ENCODE data around the gene CLDN5. TPM values are rescaled to one million over a fixed set of nuclear protein-coding genes. Genes with fewer than 3 reads are reported as not detected.

CLDN5 gene
- total and polyA plus RNA-seq, 2 of the 8 experiments (the other 6 are each of a cell fraction or from before 2014, with no cell fraction given): 1.2 to 1.6 TPM

GRCh38 chr22:19494676-19495173 lies 29.5 kb downstream of the CLDN5 start:
- Histone ChIP-seq H4K5ac (ENCODE audit: insufficient read length, low read depth, low read length) (no peak overlapping the region), H4K8ac (ENCODE audit: extremely low read depth, insufficient read depth, low read length) (no peak overlapping the region), H3K27me3 (replicated peaks in 1 of 4; ENCODE audit: control insufficient read depth in 3 of 4, extremely low read depth in 1 of 4, insufficient read depth in 3 of 4, low read length in 3 of 4) (no peaks in the 10 kb centered on the region), H2BK5ac (ENCODE audit: low read depth, low read length) (no peak overlapping the region), H2AFZ (ENCODE audit: low read length) (no peak overlapping the region), H3K4me1 (replicated peaks in 1 of 4; ENCODE audit: control insufficient read depth in 3 of 4, insufficient read depth in 4 of 4, low read length in 3 of 4) (no peaks in the 10 kb centered on the region), H3K27ac (ENCODE audit: low read depth, low read length) (no peak overlapping the region), H3K23me2 (ENCODE audit: low read depth, low read length) (no peaks in the 10 kb centered on the region), H4K20me1 (replicated peaks in 1 of 2; ENCODE audit: control insufficient read depth in 1 of 2, insufficient read depth in 2 of 2, low read length in 2 of 2) (peaks cover 0 to 7% of the 10 kb centered on the region in 2 experiments), H3K79me2 (ENCODE audit: control insufficient read depth in 1 of 2, insufficient read depth in 2 of 2, low read length in 2 of 2) (no peaks in the 10 kb centered on the region), H3K56ac (replicated peaks; ENCODE audit: insufficient read length, low read depth, low read length) (no peak overlapping the region), H2BK120ac (replicated peaks; ENCODE audit: low read depth, low read length) (no peak overlapping the region), H3K18ac (ENCODE audit: extremely low read depth, low read length) (no peak overlapping the region), H2AK5ac (ENCODE audit: low read depth, low read length) (no peak overlapping the region), H3K9ac (replicated peaks in 1 of 4; ENCODE audit: extremely low read depth in 1 of 4, low read depth in 3 of 4, low read length in 3 of 4) (no peak overlapping the region), H3K79me1 (ENCODE audit: low read depth, low read length) (no peaks in the 10 kb centered on the region; the same call in 1 of the 2 replicates), H3K4ac (replicated peaks; ENCODE audit: insufficient read length, low read depth, low read length) (no peak overlapping the region), H3K4me3 (ENCODE audit: extremely low read depth in 1 of 4, insufficient read depth in 2 of 4, low read depth in 3 of 4, low read length in 4 of 4) (no peak overlapping the region), H2BK12ac (ENCODE audit: low read depth, low read length) (no peak overlapping the region), H2BK20ac (ENCODE audit: low read length) (no peak overlapping the region), H3K14ac (ENCODE audit: insufficient read length) (no peak overlapping the region), H3K23ac (ENCODE audit: insufficient read length) (no peak overlapping the region), H4K91ac (replicated peaks; ENCODE audit: insufficient read length, low read length) (no peak overlapping the region), H2BK15ac (ENCODE audit: low read length) (no peak overlapping the region), H3K4me2 (ENCODE audit: insufficient read depth in 1 of 2, low read depth in 2 of 2, low read length in 2 of 2) (no peak overlapping the region), H3K9me3 (ENCODE audit: insufficient read depth in 2 of 2, low read depth in 1 of 2, low read length in 1 of 2) (no peaks in the 10 kb centered on the region), H3K36me3 (ENCODE audit: control insufficient read depth in 2 of 4, insufficient read depth in 4 of 4, low read length in 3 of 4) (peaks cover 11 to 44% (median 25%) of the 10 kb centered on the region in 4 experiments)
- DNase-seq (ENCODE audit: low read depth in 1 of 2, low spot score in 2 of 2): no peak
- CTCF ChIA-PET (ENCODE audit: partially characterized antibody): interaction anchor here (0.9 to 1.8 kb wide), 5 partner anchors 8 to 142 kb away, joined by 3 to 6 read pairs (median 3); no protein-coding TSS in a partner anchor
- POLR2A ChIA-PET (ENCODE audit: partially characterized antibody): interaction anchor here (1.4 kb wide), 1 partner anchor 15 kb away, joined by 4 read pairs; the partner anchor contains the start of gene CDC45
- FAIRE-seq: no peak
- WGBS, 2 experiments (ENCODE audit: extremely low coverage in 1 of 2, insufficient coverage in 1 of 2, insufficient read length in 1 of 2, insufficient replicate concordance in 2 of 2, low coverage in 1 of 2, low lambda C conversion rate in 2 of 2, missing lambda C conversion rate in 1 of 2): 90% methylated on average over 6 of the region's 6 CpGs; no CpG with 5 or more reads in 1 of the 2 experiments
- TF ChIP-seq BRCA1 (IDR thresholded peaks at IDR 0.05; ENCODE audit: low read depth, low read length): no peak
- no peak for TF ChIP-seq RFX5 (IDR thresholded peaks at IDR 0.05; ENCODE audit: borderline replicate concordance, low read depth, low read length)
- no peak for TF ChIP-seq CTCF (IDR thresholded peaks at IDR 0.05; ENCODE audit: control extremely low read depth in 1 of 3, insufficient read depth in 1 of 3, low read depth in 1 of 3, low read length in 3 of 3)
- no peak for TF ChIP-seq CHD1 (IDR thresholded peaks at IDR 0.05; ENCODE audit: low read depth, low read length)
- no peak for TF ChIP-seq HDAC6 (IDR thresholded peaks at IDR 0.05; ENCODE audit: low read depth, low read length)
- no peak for TF ChIP-seq TAF7 (optimal IDR thresholded peaks at IDR 0.05; ENCODE audit: borderline replicate concordance, low read depth, low read length)
- TF ChIP-seq SP2 (IDR thresholded peaks at IDR 0.05; ENCODE audit: low read length): no peak
- TF ChIP-seq HDAC2 (IDR thresholded peaks at IDR 0.05; ENCODE audit: borderline replicate concordance in 1 of 2, low read depth in 2 of 2, low read length in 2 of 2): no peak
- no peak for TF ChIP-seq SP4 (IDR thresholded peaks at IDR 0.05; ENCODE audit: low read length)
- TF ChIP-seq SRF (IDR thresholded peaks at IDR 0.05; ENCODE audit: low read depth, low read length): no peak
- no peak for TF ChIP-seq RXRA (IDR thresholded peaks at IDR 0.05; ENCODE audit: insufficient read depth, low read depth, low read length)

Measured in H1 (cell line).